K562 (cell line): ENCODE results near the gene GAL3ST3. TPM values are rescaled to one million over a fixed set of nuclear protein-coding genes. Genes with fewer than 3 reads are reported as not detected.

Source experiments
- ATAC-seq: fragments of 200-7000 bp; cut with Tn5 transposase; 3 replicates; pipeline ENCODE4 v1.9.1; 2020; ENCODE audit warnings: moderate library complexity
- BruUV-seq: library from RNA; stranded (reverse); fragments of 400-500 nt; replicated peaks from 2 replicates; lab custom pipeline; 2021; lab: Mats Ljungman, UMichigan
- CTCF ChIA-PET: fragments of 300-600 bp; formaldehyde crosslinking; extraction: SDS; loops from one replicate; lab custom pipeline; 2021; ENCODE audit warnings: low intra/inter-chr PET ratio; lab: Yijun Ruan, JAX
- POLR2A ChIA-PET: fragments of 300-600, 350-650 bp; sonication (Branson Sonifier 250); formaldehyde crosslinking; extraction: SDS; loops from one replicate; lab custom pipeline; 2021; ENCODE audit warnings: antibody characterized with exemption, inconsistent platforms; lab: Yijun Ruan, JAX
- DNase-seq, 4 experiments: peaks; one replicate each; pipeline versions ENCODE4 v3.0.0 to v3.0.0-alpha.2; 2011 to 2018; ENCODE audit warnings: low spot score in 3 of 4, mixed read lengths in 3 of 4; ENCODE audit errors: extremely low read depth in 1 of 4
- FAIRE-seq: peaks from 2 replicates; lab custom pipeline; 2011; peaks lifted over from hg19 to GRCh38; lab: Jason Lieb, UNC
- H2AFZ ChIP-seq: 2 replicates; pipeline ENCODE4 v1.6.0; 2011; ENCODE audit warnings: low read depth, low read length, control low read depth, inconsistent platforms
- H3K27ac ChIP-seq: fragments of 200-600 bp; 3 replicates; pipeline ENCODE4 v1.8.0; 2011; ENCODE audit warnings: low read depth, mild to moderate bottlenecking, control low read depth, inconsistent platforms, low read length, moderate library complexity, mixed read lengths; ENCODE audit errors: extremely low read depth
- H3K27me3 ChIP-seq, 2 experiments: fragments of 300-600 bp in 1 of 2; 2 replicates in 1 of 2; 3 replicates in 1 of 2; pipeline versions ENCODE4 v1.6.0 to v1.8.0; 2011; ENCODE audit warnings: inconsistent platforms in 2 of 2, low read length in 2 of 2, mild to moderate bottlenecking in 1 of 2, mixed read lengths in 1 of 2, moderate library complexity in 1 of 2; ENCODE audit not compliant: control insufficient read depth in 2 of 2, insufficient read depth in 2 of 2
- H3K36me3 ChIP-seq: fragments of 300-600 bp; 3 replicates; pipeline ENCODE4 v1.8.0; 2011; ENCODE audit warnings: mild to moderate bottlenecking, low read length, inconsistent platforms; ENCODE audit not compliant: control insufficient read depth, insufficient read depth
- H3K4me1 ChIP-seq, 2 experiments: fragments of 200-600 bp in 1 of 2; replicated peaks in 1 of 2; 2 replicates in 1 of 2; 3 replicates in 1 of 2; pipeline versions ENCODE4 v1.5.1 to v1.8.0; 2011; ENCODE audit warnings: inconsistent platforms in 2 of 2, low read length in 2 of 2, mild to moderate bottlenecking in 1 of 2, mixed read lengths in 1 of 2, moderate library complexity in 1 of 2; ENCODE audit not compliant: control insufficient read depth in 2 of 2, insufficient read depth in 2 of 2
- H3K4me2 ChIP-seq: 2 replicates; pipeline ENCODE4 v1.6.1; 2011; ENCODE audit warnings: low read length, control low read depth, inconsistent platforms, mixed read lengths; ENCODE audit not compliant: insufficient read depth
- H3K4me3 ChIP-seq: fragments of 200-600 bp; sonication (generic), shearing (Covaris generic); 2 replicates; pipeline ENCODE4 v1.5.1; 2016; ENCODE audit warnings: control low read depth, inconsistent platforms
- H3K79me2 ChIP-seq: fragments of 200-600 bp; 3 replicates; pipeline ENCODE4 v1.8.0; 2011; ENCODE audit warnings: low read length, inconsistent platforms; ENCODE audit not compliant: control insufficient read depth, insufficient read depth
- H3K9ac ChIP-seq, 2 experiments: 2 replicates each; pipeline versions ENCODE4 v1.6.0 to v1.6.1; 2011; ENCODE audit warnings: low read depth in 2 of 2, low read length in 2 of 2, control low read depth in 1 of 2, inconsistent platforms in 1 of 2, mild to moderate bottlenecking in 1 of 2, mixed read lengths in 1 of 2; ENCODE audit not compliant: insufficient read depth in 1 of 2
- H3K9me1 ChIP-seq: one replicate; pipeline ENCODE4 v1.6.0; 2011; ENCODE audit warnings: inconsistent platforms, mild to moderate bottlenecking, low read length, moderate library complexity; ENCODE audit not compliant: control insufficient read depth, insufficient read depth
- H3K9me3 ChIP-seq: replicated peaks from 2 replicates; pipeline ENCODE4 v1.5.1; 2011; ENCODE audit warnings: low read depth, low read length, inconsistent platforms; ENCODE audit not compliant: control insufficient read depth, insufficient read depth
- H4K20me1 ChIP-seq: replicated peaks from 2 replicates; pipeline ENCODE4 v1.6.1; 2011; ENCODE audit warnings: low read length, inconsistent platforms, mixed read lengths; ENCODE audit not compliant: control insufficient read depth, insufficient read depth
- CBX8 ChIP-seq: fragments of 200-600 bp; sonication (generic); IDR thresholded peaks from 2 replicates; pipeline ENCODE4 v1.6.1; 2012; ENCODE audit warnings: borderline replicate concordance, mixed run types, low read depth, mild to moderate bottlenecking, moderate library complexity, mixed read lengths, low read length, control low read depth, inconsistent platforms; ENCODE audit not compliant: poor library complexity, severe bottlenecking; ENCODE audit errors: extremely low read depth
- CLOCK ChIP-seq: fragments of 250-450 bp; sonication (Bioruptor Pico); IDR thresholded peaks from 2 replicates; pipeline ENCODE4 v1.4.0; 2020; ENCODE audit warnings: mild to moderate bottlenecking, moderate library complexity, borderline replicate concordance
- MCM2 ChIP-seq: fragments of 450-650 bp; IDR thresholded peaks from 2 replicates; pipeline ENCODE4 v1.6.1; 2017; ENCODE audit warnings: low read depth, mild to moderate bottlenecking
- MIER1 ChIP-seq: fragments of 450-650 bp; IDR thresholded peaks from 2 replicates; pipeline ENCODE4 v1.6.1; 2016; ENCODE audit warnings: antibody characterized with exemption, mild to moderate bottlenecking, low read depth
- PRDM10 ChIP-seq: fragments of 450-650 bp; IDR thresholded peaks from 2 replicates; pipeline ENCODE4 v1.6.1; 2018; ENCODE audit not compliant: partially characterized antibody
- RBM17 ChIP-seq: fragments of 200-400 bp; formaldehyde crosslinking; IDR thresholded peaks from 2 replicates; pipeline ENCODE4 v1.6.1; 2017; ENCODE audit warnings: low read depth, mild to moderate bottlenecking, low read length, borderline replicate concordance
- SIRT6 ChIP-seq: IDR thresholded peaks from one replicate; pipeline ENCODE4 v1.6.1; 2012; ENCODE audit warnings: low read depth, mild to moderate bottlenecking, control low read depth, inconsistent platforms, low read length, moderate library complexity
- TEAD1 ChIP-seq, 2 experiments: fragments of 450-650 bp in 1 of 2; sonication (generic) in 1 of 2; formaldehyde crosslinking; IDR thresholded peaks; 2 replicates each; pipeline versions ENCODE4 v1.4.0 to v1.8.0; 2020 to 2022; ENCODE audit warnings: mild to moderate bottlenecking in 2 of 2, missing genetic modification reagents in 1 of 2
- ZBED1 ChIP-seq: IDR thresholded peaks from 2 replicates; pipeline ENCODE4 v1.6.1; 2014
- ZKSCAN1 ChIP-seq: fragments of 150-350 bp; IDR thresholded peaks from 2 replicates; pipeline ENCODE4 v1.6.1; 2016; ENCODE audit warnings: low read depth, low read length
- ZNF197 ChIP-seq: fragments of 200-800 bp; sonication (Bioruptor generic); IDR thresholded peaks from 2 replicates; pipeline ENCODE4 v1.6.1; 2016; ENCODE audit warnings: low read depth, missing genetic modification characterization, missing compliant biosample characterization
- ZNF274 ChIP-seq: IDR thresholded peaks from 2 replicates; pipeline ENCODE4 v1.6.1; 2011; ENCODE audit warnings: low read depth, mild to moderate bottlenecking, low read length, moderate library complexity, borderline replicate concordance
- ZNF324 ChIP-seq: fragments of 250-450 bp; sonication (Bioruptor Pico); IDR thresholded peaks from 2 replicates; pipeline ENCODE4 v1.4.0; 2020; ENCODE audit warnings: mild to moderate bottlenecking
- ZNF512 ChIP-seq: IDR thresholded peaks from 2 replicates; pipeline ENCODE4 v1.6.1; 2016; ENCODE audit warnings: missing genetic modification characterization, missing compliant biosample characterization
- ZNF668 ChIP-seq: fragments of 250-450 bp; sonication (Bioruptor Pico); IDR thresholded peaks from 2 replicates; pipeline ENCODE4 v1.8.0; 2022; ENCODE audit warnings: mild to moderate bottlenecking, inconsistent platforms
- WGBS: fragments of 100-300 bp; shearing (Covaris generic); methylation state at CpG from one replicate; pipeline ENCODE4 v1.1.6; 2016; ENCODE audit warnings: low coverage, mixed read lengths; ENCODE audit not compliant: insufficient coverage; ENCODE audit errors: missing lambda C conversion rate; 5-methylcytosine and 5-hydroxymethylcytosine counted together
- in situ Hi-C: fragments of 300-500 bp; cut with MboI; formaldehyde crosslinking; loops from 4 replicates; pipeline ENCODE4 v1.15.0; 2018; ENCODE audit warnings: inconsistent platforms, mixed read lengths
- intact Hi-C: fragments of 100-400 bp; cut with micrococcal nuclease; formaldehyde crosslinking; loops from 2 replicates; pipeline ENCODE4 v1.14.2; 2022
- polyA plus RNA-seq, 8 experiments: library from polyadenylated mRNA; depleted of rRNA in 4 of 8; stranded (reverse) in 5 of 8; unstranded in 3 of 8; fragments of >200 nt; fragmentation: Nextera tagmentation in 2 of 8; fragmentation: Illumina TruSeq in 1 of 8; extraction: Ambion mirVana in 2 of 8; extraction: Trizol in 1 of 8; gene quantifications; 2 replicates each; pipeline versions ENCODE4 v1.2.1 to v1.2.3, GENCODE V29; 2011 to 2014; ENCODE audit warnings: inconsistent platforms in 1 of 8, missing spikeins in 1 of 8
- total RNA-seq, 7 experiments: library from RNA; depleted of rRNA in 6 of 7; stranded (reverse); fragments of >200 nt in 6 of 7; fragmentation: Illumina TruSeq in 2 of 7; extraction: Trizol in 2 of 7; gene quantifications; 2 replicates each; pipeline versions ENCODE4 v1.2.1 to v1.2.3, GENCODE V29; 2011 to 2021; ENCODE audit warnings: low replicate concordance in 1 of 7

Gene GAL3ST3
- total and polyA plus RNA-seq, 9 of the 15 experiments (the other 6 are each of a cell fraction or from before 2014, with no cell fraction given), result not detected

- 0 out of 5 replicates have a peak, but pooled peaks cover 0 to 3% of the 10 kb centered on the region in 2 experiments for H3K4me1 ChIP-seq
- H3K36me3 ChIP-seq, result peaks cover 8% of the 10 kb centered on the region; the same call in 2 of the 3 replicates
- H4K20me1 ChIP-seq, result no peaks in the 10 kb centered on the region
- H3K9ac ChIP-seq, result peak overlapping the region in 1 of 2 experiments; percentile 49; a peak in 2 of 4 replicates
- no peak for DNase-seq
- ChIA-PET CTCF (no interaction called here), POLR2A (interaction anchor here (0.5 to 2.0 kb wide), 11 partner anchors 11 to 300 kb away, joined by 3 to 12 read pairs (median 3); partner anchors contain the start of genes BANF1, CCDC85B, FIBP and MUS81)
- H3K27me3 ChIP-seq, result no peaks in the 10 kb centered on the region
- FAIRE-seq, result no peak
- H3K4me3 ChIP-seq, result no peak overlapping the region
- no peaks in the 10 kb centered on the region for H3K9me1 ChIP-seq
- intact Hi-C loops, result no loop called here
- WGBS, result 59% methylated on average over 5 of the region's 5 CpGs
- no peaks in the 10 kb centered on the region for H3K9me3 ChIP-seq
- H3K27ac ChIP-seq, result no peak overlapping the region
- H3K4me2 ChIP-seq, result no peak overlapping the region
- in situ Hi-C loops, result loop anchor here (10.0 kb wide), 1 partner anchor 277 kb away; the partner anchor contains the start of gene KAT5
- H2AFZ ChIP-seq, result no peak overlapping the region
- BruUV-seq, result no TSS peak
- no peaks in the 10 kb centered on the region for H3K79me2 ChIP-seq
- ATAC-seq, result no peak
- TF ChIP-seq CBX8, result no peak
- no peak for TF ChIP-seq ZNF274
- TF ChIP-seq ZNF512 (tag), result no peak
- TF ChIP-seq ZNF197 (CRISPR knock-in tag), result no peak
- TF ChIP-seq ZBED1, result no peak
- no peak for TF ChIP-seq MIER1
- TF ChIP-seq ZNF668 (CRISPR knock-in tag), result no peak
- TF ChIP-seq TEAD1 (CRISPR knock-in tag; IDR thresholded peaks at IDR 0.05), result no peak
- no peak for TF ChIP-seq ZKSCAN1
- no peak for TF ChIP-seq PRDM10
- TF ChIP-seq MCM2, result no peak
- TF ChIP-seq ZNF324 (CRISPR knock-in tag), result no peak
- no peak for TF ChIP-seq RBM17
- TF ChIP-seq CLOCK, result no peak
- no peak for TF ChIP-seq SIRT6
These were observed 56.9 kb downstream of the GAL3ST3 start for GRCh38 chr11:65992056-65992455.
